ENCODE measurements around the gene AKR1E2. TPM values are rescaled to one million over a fixed set of nuclear protein-coding genes. Genes with fewer than 3 reads are reported as not detected.

AKR1E2 gene
- total and polyA plus RNA-seq, 4 donors: 0.46 to 9.4 (median 2.6) TPM

GRCh38 chr10:4867109-4867519 lies 41.1 kb downstream of the AKR1E2 start:
- 92% methylated on average over 2 of the region's 2 CpGs for WGBS

GRCh38 chr10:4867520-4868356 lies 41.7 kb downstream of the AKR1E2 start:
- 74% methylated on average over 9 of the region's 9 CpGs for WGBS
- H3K27ac ChIP-seq (ENCODE audit: low read depth in 1 of 2, low read length in 2 of 2): peak overlapping the region; percentile 26 to 42
- no peak overlapping the region for H3K4me3 ChIP-seq (ENCODE audit: low read depth in 1 of 3, low read length in 3 of 3)
- TF ChIP-seq NR2F2 (IDR thresholded peaks at IDR 0.05): no peak
- TF ChIP-seq FOXA1 (IDR thresholded peaks at IDR 0.05): no peak
- TF ChIP-seq SP1 (IDR thresholded peaks at IDR 0.05): no peak
- no peak for TF ChIP-seq HNF4G (IDR thresholded peaks at IDR 0.05)
- TF ChIP-seq HNF4A (conservative IDR thresholded peaks at IDR 0.05): no peak
- TF ChIP-seq JUND (IDR thresholded peaks at IDR 0.05): peak; percentile 41 to 63
- no peak for TF ChIP-seq ATF3 (IDR thresholded peaks at IDR 0.05)
- TF ChIP-seq MAX (IDR thresholded peaks at IDR 0.05): peak; percentile 37
- no peak for TF ChIP-seq ZBTB33 (IDR thresholded peaks at IDR 0.05)
- no peak for TF ChIP-seq GABPA (IDR thresholded peaks at IDR 0.05 in 1 of 2, conservative IDR thresholded peaks at IDR 0.05 in 1 of 2)
- H3K4me1 ChIP-seq (ENCODE audit: control insufficient read depth in 4 of 4, insufficient read depth in 4 of 4, low read length in 3 of 4): no peaks in the 10 kb centered on the region
- H3K27me3 ChIP-seq (ENCODE audit: control insufficient read depth in 4 of 4, insufficient read depth in 4 of 4, low read length in 3 of 4): no peaks in the 10 kb centered on the region
- no peak overlapping the region for H3K9ac ChIP-seq (ENCODE audit: low read depth in 1 of 2, low read length in 2 of 2)
- H3K36me3 ChIP-seq (ENCODE audit: control insufficient read depth in 4 of 4, insufficient read depth in 3 of 4, low read depth in 1 of 4, low read length in 3 of 4): peaks cover 0 to 1% (median 0%) of the 10 kb centered on the region in 4 donors
- no peaks in the 10 kb centered on the region for H3K9me3 ChIP-seq (ENCODE audit: control insufficient read depth in 4 of 4, low read length in 3 of 4)
- DNase-seq (ENCODE audit: low spot score): no peak

More at GRCh38 chr10:4867109-4867519, 41.1 kb downstream of the AKR1E2 start:
- no peak overlapping the region for H3K4me3 ChIP-seq (ENCODE audit: low read depth in 1 of 3, low read length in 3 of 3)
- H3K27me3 ChIP-seq (ENCODE audit: control insufficient read depth in 4 of 4, insufficient read depth in 4 of 4, low read length in 3 of 4): no peaks in the 10 kb centered on the region
- no peak for TF ChIP-seq FOXA1 (IDR thresholded peaks at IDR 0.05)
- TF ChIP-seq JUND (IDR thresholded peaks at IDR 0.05): no peak
- H3K9ac ChIP-seq (ENCODE audit: low read depth in 1 of 2, low read length in 2 of 2): no peak overlapping the region
- DNase-seq (ENCODE audit: low spot score): no peak
- H3K4me1 ChIP-seq (ENCODE audit: control insufficient read depth in 4 of 4, insufficient read depth in 4 of 4, low read length in 3 of 4): no peaks in the 10 kb centered on the region
- no peaks in the 10 kb centered on the region for H3K9me3 ChIP-seq (ENCODE audit: control insufficient read depth in 4 of 4, low read length in 3 of 4)
- H3K36me3 ChIP-seq (ENCODE audit: control insufficient read depth in 4 of 4, insufficient read depth in 3 of 4, low read depth in 1 of 4, low read length in 3 of 4): no peaks in the 10 kb centered on the region
- H3K27ac ChIP-seq (ENCODE audit: low read depth in 1 of 2, low read length in 2 of 2): no peak overlapping the region

GRCh38 chr10:4868357-4868657 lies 42.3 kb downstream of the AKR1E2 start:
- H3K27me3 ChIP-seq (ENCODE audit: control insufficient read depth in 4 of 4, insufficient read depth in 4 of 4, low read length in 3 of 4): no peaks in the 10 kb centered on the region
- no peaks in the 10 kb centered on the region for H3K4me1 ChIP-seq (ENCODE audit: control insufficient read depth in 4 of 4, insufficient read depth in 4 of 4, low read length in 3 of 4)
- no peaks in the 10 kb centered on the region for H3K9me3 ChIP-seq (ENCODE audit: control insufficient read depth in 4 of 4, low read length in 3 of 4)
- H3K36me3 ChIP-seq (ENCODE audit: control insufficient read depth in 4 of 4, insufficient read depth in 3 of 4, low read depth in 1 of 4, low read length in 3 of 4): peaks cover 0 to 7% (median under 1%) of the 10 kb centered on the region in 4 donors
- no peak overlapping the region for H3K9ac ChIP-seq (ENCODE audit: low read depth in 1 of 2, low read length in 2 of 2)
- no peak for DNase-seq (ENCODE audit: low spot score)
- 91% methylated on average over 3 of the region's 3 CpGs for WGBS
- TF ChIP-seq EGR1 (IDR thresholded peaks at IDR 0.05; ENCODE audit: low read depth in 2 of 2): no peak
- no peak for TF ChIP-seq JUND (IDR thresholded peaks at IDR 0.05)
- no peak for TF ChIP-seq RXRA (IDR thresholded peaks at IDR 0.05)
- no peak for TF ChIP-seq NR2F2 (IDR thresholded peaks at IDR 0.05)
- no peak for TF ChIP-seq YY1 (IDR thresholded peaks at IDR 0.05)
- no peak for TF ChIP-seq FOXA2 (IDR thresholded peaks at IDR 0.05)
- TF ChIP-seq RAD21 (IDR thresholded peaks at IDR 0.05): no peak
- no peak for TF ChIP-seq HNF4G (IDR thresholded peaks at IDR 0.05)
- no peak for TF ChIP-seq CTCF (IDR thresholded peaks at IDR 0.05; ENCODE audit: low read depth, low read length, missing input control)
- TF ChIP-seq FOXA1 (IDR thresholded peaks at IDR 0.05): no peak
- no peak for TF ChIP-seq REST (IDR thresholded peaks at IDR 0.05)
- no peak for TF ChIP-seq GABPA (IDR thresholded peaks at IDR 0.05 in 1 of 2, conservative IDR thresholded peaks at IDR 0.05 in 1 of 2)
- no peak for TF ChIP-seq SP1 (IDR thresholded peaks at IDR 0.05)
- TF ChIP-seq TAF1 (conservative IDR thresholded peaks at IDR 0.05): no peak
- no peak for TF ChIP-seq ATF3 (IDR thresholded peaks at IDR 0.05)
- no peak overlapping the region for H3K4me3 ChIP-seq (ENCODE audit: low read depth in 1 of 3, low read length in 3 of 3)
- peak overlapping the region in 1 of 2 donors; percentile 42 for H3K27ac ChIP-seq (ENCODE audit: low read depth in 1 of 2, low read length in 2 of 2)
